ENCODE measurements around the gene ARMC8. TPM values are rescaled to one million over a fixed set of nuclear protein-coding genes. Genes with fewer than 3 reads are reported as not detected.

ARMC8 gene
- polyA plus RNA-seq, 2 of the 4 experiments (the other 2 are of a cell fraction): 25.6 to 45.7 TPM

DNA sequence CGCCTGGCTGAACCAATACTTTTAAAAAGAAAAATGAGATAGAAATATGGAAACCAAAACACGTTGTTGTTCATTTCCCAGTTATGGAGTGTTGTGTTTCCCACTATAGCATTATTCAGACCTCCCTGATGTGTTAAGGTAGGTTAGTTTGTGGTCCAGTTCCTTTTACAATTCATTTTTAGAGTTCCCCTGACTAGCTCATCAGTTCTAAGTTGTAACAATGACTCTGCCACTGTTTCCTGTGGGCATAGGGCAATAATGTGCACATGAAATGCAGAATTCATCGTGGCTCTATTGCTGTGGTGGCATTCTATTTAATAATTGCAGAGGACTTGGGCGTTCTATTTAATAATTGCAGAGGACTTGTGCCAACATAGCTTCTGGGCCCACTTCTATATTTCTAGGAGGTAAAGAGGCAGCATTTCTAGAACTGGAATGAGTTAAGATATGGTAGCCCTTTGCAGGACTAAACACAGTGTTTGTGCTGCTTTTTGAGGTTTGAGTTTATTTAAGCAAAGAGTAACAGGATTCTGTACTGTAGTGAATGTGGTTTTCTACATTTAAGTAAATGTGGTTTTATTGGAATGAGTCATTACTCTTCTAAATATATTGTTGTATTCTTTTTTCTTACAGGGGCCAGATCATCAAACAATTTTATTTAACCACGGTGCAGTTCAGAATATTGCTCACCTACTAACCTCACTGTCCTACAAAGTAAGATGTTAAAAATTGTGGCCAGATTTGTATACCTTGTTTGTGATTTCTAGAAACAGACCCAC lies 47.5 kb downstream of the ARMC8 start:
- DNase-seq (ENCODE audit: low read depth in 1 of 2, low spot score in 1 of 2): no peak
- ChIA-PET POLR2A (no interaction called here), CTCF (no interaction called here)
- ATAC-seq: no peak
- Histone ChIP-seq H3K4me2 (no peak overlapping the region), H3K4me3 (no peak overlapping the region), H3K4me1 (no peaks in the 10 kb centered on the region), H3K27ac (no peak overlapping the region), H3K9me3 (no peaks in the 10 kb centered on the region)
- TF ChIP-seq RAD21 (conservative IDR thresholded peaks at IDR 0.05 in 1 of 2, IDR thresholded peaks at IDR 0.05 in 1 of 2): no peak
- TF ChIP-seq, protein P1, sequence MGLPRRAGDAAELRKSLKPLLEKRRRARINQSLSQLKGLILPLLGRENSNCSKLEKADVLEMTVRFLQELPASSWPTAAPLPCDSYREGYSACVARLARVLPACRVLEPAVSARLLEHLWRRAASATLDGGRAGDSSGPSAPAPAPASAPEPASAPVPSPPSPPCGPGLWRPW (IDR thresholded peaks at IDR 0.05): no peak
- TF ChIP-seq NR3C1 (IDR thresholded peaks at IDR 0.05): no peak
- TF ChIP-seq BHLHE40 (IDR thresholded peaks at IDR 0.05; ENCODE audit: low read depth, low read length): no peak
- TF ChIP-seq CHD4 (IDR thresholded peaks at IDR 0.05; ENCODE audit: borderline replicate concordance): no peak
- no peak for TF ChIP-seq ESRRA (IDR thresholded peaks at IDR 0.05; ENCODE audit: borderline replicate concordance, low read length)
- TF ChIP-seq, protein P2, sequence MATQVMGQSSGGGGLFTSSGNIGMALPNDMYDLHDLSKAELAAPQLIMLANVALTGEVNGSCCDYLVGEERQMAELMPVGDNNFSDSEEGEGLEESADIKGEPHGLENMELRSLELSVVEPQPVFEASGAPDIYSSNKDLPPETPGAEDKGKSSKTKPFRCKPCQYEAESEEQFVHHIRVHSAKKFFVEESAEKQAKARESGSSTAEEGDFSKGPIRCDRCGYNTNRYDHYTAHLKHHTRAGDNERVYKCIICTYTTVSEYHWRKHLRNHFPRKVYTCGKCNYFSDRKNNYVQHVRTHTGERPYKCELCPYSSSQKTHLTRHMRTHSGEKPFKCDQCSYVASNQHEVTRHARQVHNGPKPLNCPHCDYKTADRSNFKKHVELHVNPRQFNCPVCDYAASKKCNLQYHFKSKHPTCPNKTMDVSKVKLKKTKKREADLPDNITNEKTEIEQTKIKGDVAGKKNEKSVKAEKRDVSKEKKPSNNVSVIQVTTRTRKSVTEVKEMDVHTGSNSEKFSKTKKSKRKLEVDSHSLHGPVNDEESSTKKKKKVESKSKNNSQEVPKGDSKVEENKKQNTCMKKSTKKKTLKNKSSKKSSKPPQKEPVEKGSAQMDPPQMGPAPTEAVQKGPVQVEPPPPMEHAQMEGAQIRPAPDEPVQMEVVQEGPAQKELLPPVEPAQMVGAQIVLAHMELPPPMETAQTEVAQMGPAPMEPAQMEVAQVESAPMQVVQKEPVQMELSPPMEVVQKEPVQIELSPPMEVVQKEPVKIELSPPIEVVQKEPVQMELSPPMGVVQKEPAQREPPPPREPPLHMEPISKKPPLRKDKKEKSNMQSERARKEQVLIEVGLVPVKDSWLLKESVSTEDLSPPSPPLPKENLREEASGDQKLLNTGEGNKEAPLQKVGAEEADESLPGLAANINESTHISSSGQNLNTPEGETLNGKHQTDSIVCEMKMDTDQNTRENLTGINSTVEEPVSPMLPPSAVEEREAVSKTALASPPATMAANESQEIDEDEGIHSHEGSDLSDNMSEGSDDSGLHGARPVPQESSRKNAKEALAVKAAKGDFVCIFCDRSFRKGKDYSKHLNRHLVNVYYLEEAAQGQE (IDR thresholded peaks at IDR 0.05): no peak
- TF ChIP-seq, protein P3, sequence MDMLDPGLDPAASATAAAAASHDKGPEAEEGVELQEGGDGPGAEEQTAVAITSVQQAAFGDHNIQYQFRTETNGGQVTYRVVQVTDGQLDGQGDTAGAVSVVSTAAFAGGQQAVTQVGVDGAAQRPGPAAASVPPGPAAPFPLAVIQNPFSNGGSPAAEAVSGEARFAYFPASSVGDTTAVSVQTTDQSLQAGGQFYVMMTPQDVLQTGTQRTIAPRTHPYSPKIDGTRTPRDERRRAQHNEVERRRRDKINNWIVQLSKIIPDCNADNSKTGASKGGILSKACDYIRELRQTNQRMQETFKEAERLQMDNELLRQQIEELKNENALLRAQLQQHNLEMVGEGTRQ (IDR thresholded peaks at IDR 0.05): no peak
- WGBS (ENCODE audit: missing lambda C conversion rate): 84% methylated on average over 5 of the region's 5 CpGs
- no peak for FAIRE-seq

DNA sequence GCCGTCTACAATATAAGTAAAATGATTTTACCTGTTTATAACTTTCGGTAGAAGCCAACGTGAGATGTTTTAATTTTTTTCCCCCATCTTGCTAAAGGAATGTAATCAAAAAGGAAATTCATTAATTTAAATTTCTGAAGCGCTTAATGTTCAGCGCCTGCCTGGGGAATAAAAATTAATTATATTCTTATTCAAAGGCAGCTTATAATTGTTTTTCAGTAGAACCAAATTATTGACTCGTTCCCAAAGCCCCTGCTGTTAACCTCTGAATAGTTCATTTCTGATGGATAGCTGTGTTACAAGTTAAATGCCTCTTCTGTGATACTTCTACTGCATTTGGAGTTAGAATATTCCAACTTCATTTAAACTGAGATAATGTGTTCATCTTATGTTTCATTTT lies 51.6 kb downstream of the ARMC8 start:
- FAIRE-seq: no peak
- 92% methylated on average over 6 of the region's 6 CpGs for WGBS (ENCODE audit: missing lambda C conversion rate)
- DNase-seq (ENCODE audit: low read depth in 1 of 2, low spot score in 1 of 2): no peak

DNA sequence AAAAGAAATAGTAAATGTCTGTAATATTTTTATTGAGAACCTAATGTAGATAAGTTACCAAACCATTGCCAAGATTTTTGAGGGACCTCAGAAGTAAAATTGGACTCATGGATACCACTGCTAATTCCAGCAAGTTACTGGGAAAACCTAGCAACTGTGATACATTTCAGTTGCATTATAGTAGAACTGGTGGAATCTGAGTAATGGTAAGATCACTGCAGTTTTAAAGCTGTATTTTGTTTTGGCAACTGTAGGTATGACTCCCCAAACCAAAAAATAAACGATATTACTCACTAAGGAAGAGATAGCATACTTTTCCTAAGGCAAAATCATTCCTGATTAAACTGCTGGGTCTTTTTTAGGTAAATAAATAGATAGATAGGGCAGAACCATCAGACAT lies 54.0 kb downstream of the ARMC8 start:
- Histone ChIP-seq H3K9me3 (no peaks in the 10 kb centered on the region), H3K4me2 (no peak overlapping the region), H3K4me1 (no peaks in the 10 kb centered on the region), H3K27ac (no peak overlapping the region), H3K4me3 (no peak overlapping the region)
- ChIA-PET POLR2A (no interaction called here), CTCF (interaction anchor here (1.3 kb wide), 1 partner anchor 10 kb away, joined by 3 read pairs; no protein-coding TSS in a partner anchor)
- no peak for ATAC-seq
- TF ChIP-seq, protein P4, sequence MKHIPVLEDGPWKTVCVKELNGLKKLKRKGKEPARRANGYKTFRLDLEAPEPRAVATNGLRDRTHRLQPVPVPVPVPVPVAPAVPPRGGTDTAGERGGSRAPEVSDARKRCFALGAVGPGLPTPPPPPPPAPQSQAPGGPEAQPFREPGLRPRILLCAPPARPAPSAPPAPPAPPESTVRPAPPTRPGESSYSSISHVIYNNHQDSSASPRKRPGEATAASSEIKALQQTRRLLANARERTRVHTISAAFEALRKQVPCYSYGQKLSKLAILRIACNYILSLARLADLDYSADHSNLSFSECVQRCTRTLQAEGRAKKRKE (CRISPR knock-in tag; IDR thresholded peaks at IDR 0.05; ENCODE audit: low read depth): no peak
- TF ChIP-seq GATA3 (IDR thresholded peaks at IDR 0.05; ENCODE audit: borderline replicate concordance) (no peak), EHF (CRISPR knock-in tag; IDR thresholded peaks at IDR 0.05) (no peak), BHLHE40 (IDR thresholded peaks at IDR 0.05; ENCODE audit: low read depth, low read length) (no peak), ESRRA (IDR thresholded peaks at IDR 0.05; ENCODE audit: borderline replicate concordance, low read length) (no peak)
- TF ChIP-seq, protein P5, sequence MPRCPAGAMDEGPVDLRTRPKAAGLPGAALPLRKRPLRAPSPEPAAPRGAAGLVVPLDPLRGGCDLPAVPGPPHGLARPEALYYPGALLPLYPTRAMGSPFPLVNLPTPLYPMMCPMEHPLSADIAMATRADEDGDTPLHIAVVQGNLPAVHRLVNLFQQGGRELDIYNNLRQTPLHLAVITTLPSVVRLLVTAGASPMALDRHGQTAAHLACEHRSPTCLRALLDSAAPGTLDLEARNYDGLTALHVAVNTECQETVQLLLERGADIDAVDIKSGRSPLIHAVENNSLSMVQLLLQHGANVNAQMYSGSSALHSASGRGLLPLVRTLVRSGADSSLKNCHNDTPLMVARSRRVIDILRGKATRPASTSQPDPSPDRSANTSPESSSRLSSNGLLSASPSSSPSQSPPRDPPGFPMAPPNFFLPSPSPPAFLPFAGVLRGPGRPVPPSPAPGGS (IDR thresholded peaks at IDR 0.05): no peak
- DNase-seq (ENCODE audit: low read depth in 1 of 2, low spot score in 1 of 2): no peak
- WGBS (ENCODE audit: missing lambda C conversion rate): 59% methylated on average over 1 of the region's 1 CpG
- FAIRE-seq: no peak

More for the DNA sequence above, 51.6 kb downstream of the ARMC8 start:
- ChIA-PET POLR2A (no interaction called here), CTCF (interaction anchor here (1.0 kb wide), 1 partner anchor 1225 kb away, joined by 3 read pairs; no protein-coding TSS in a partner anchor)
- Histone ChIP-seq H3K4me2 (no peak overlapping the region), H3K9me3 (no peaks in the 10 kb centered on the region), H3K27ac (no peak overlapping the region), H3K4me3 (no peak overlapping the region), H3K4me1 (no peaks in the 10 kb centered on the region)
- TF ChIP-seq RFX5 (IDR thresholded peaks at IDR 0.05): no peak
- ATAC-seq: no peak
